ENCODE results near the gene DHX16. TPM values are rescaled to one million over a fixed set of nuclear protein-coding genes. Genes with fewer than 3 reads are reported as not detected.

The DHX16 gene
- total RNA-seq, 4 donors from 2014 or later: 19.5 to 28.1 (median 24.3) TPM

- no peak for TF ChIP-seq CTCF (IDR thresholded peaks at IDR 0.05)
- ATAC-seq (ENCODE audit: low FRiP score): no peak
- DNase-seq (ENCODE audit: low spot score): no peak
Measured at GRCh38 chr6:30618270-30618797, 54.5 kb downstream of the DHX16 start.

- DNase-seq (ENCODE audit: low spot score) (peak; percentile 84), ATAC-seq (ENCODE audit: low FRiP score) (peak; percentile 94)
- TF ChIP-seq CTCF (IDR thresholded peaks at IDR 0.05): no peak
Measured at GRCh38 chr6:30617565-30618269, 55.1 kb downstream of the DHX16 start, which contains the start of gene MRPS18B. MRPS18B (plus strand) TSS chr6:30617840; CDS start chr6:30617866, 26 bp downstream.

GRCh38 chr6:30616811-30617564 lies 55.8 kb downstream of the DHX16 start, which contains the start of gene PPP1R10:
PPP1R10 (minus strand) TSS chr6:30617243; CDS start chr6:30609944, 7,299 bp downstream.
- peak; percentile 91 for ATAC-seq (ENCODE audit: low FRiP score)
- DNase-seq (ENCODE audit: low spot score): peak; percentile 89
- no peak for TF ChIP-seq CTCF (IDR thresholded peaks at IDR 0.05)

- ATAC-seq (ENCODE audit: low FRiP score): no peak
- no peak for DNase-seq (ENCODE audit: low spot score)
- no peak for TF ChIP-seq CTCF (IDR thresholded peaks at IDR 0.05)
Measured at GRCh38 chr6:30615958-30616810, 56.6 kb downstream of the DHX16 start.

GRCh38 chr6:30615219-30615957 lies 57.4 kb downstream of the DHX16 start:
- TF ChIP-seq CTCF (IDR thresholded peaks at IDR 0.05): no peak
- DNase-seq (ENCODE audit: low spot score): no peak
- ATAC-seq (ENCODE audit: low FRiP score): no peak

GRCh38 chr6:30614843-30615218 lies 58.0 kb downstream of the DHX16 start:
- ATAC-seq (ENCODE audit: low FRiP score) (peak; percentile 58), DNase-seq (ENCODE audit: low spot score) (no peak)
- no peak for TF ChIP-seq CTCF (IDR thresholded peaks at IDR 0.05)

Data from omental fat pad (tissue), 4 donors.